Muscle layer of colon (tissue), 2 donors: ENCODE results near the gene PCDHA13.

Experiments used
- H3K27ac ChIP-seq: one replicate; pipeline ENCODE4 v1.7.0; 2013; ENCODE audit warnings: low read depth, mild to moderate bottlenecking, low read length, moderate library complexity
- H3K27me3 ChIP-seq, 2 donors: one replicate each; pipeline ENCODE4 v1.7.0; 2013; ENCODE audit warnings: low read length in 2 of 2, mild to moderate bottlenecking in 2 of 2; ENCODE audit not compliant: insufficient read depth in 2 of 2, control insufficient read depth in 1 of 2
- H3K36me3 ChIP-seq: one replicate; pipeline ENCODE4 v1.7.0; 2013; ENCODE audit warnings: mild to moderate bottlenecking, low read length; ENCODE audit not compliant: insufficient read depth
- H3K4me1 ChIP-seq: one replicate; pipeline ENCODE4 v1.7.0; 2013; ENCODE audit warnings: mild to moderate bottlenecking, low read length; ENCODE audit not compliant: insufficient read depth
- H3K4me3 ChIP-seq, 2 donors: one replicate each; pipeline ENCODE4 v1.7.0; 2013; ENCODE audit warnings: low read length in 2 of 2, low read depth in 1 of 2, mild to moderate bottlenecking in 1 of 2, moderate library complexity in 1 of 2
- H3K9ac ChIP-seq: one replicate; pipeline ENCODE4 v1.7.0; 2013; ENCODE audit warnings: low read length
- H3K9me3 ChIP-seq: one replicate; pipeline ENCODE4 v1.7.0; 2013; ENCODE audit warnings: mild to moderate bottlenecking, low read length
- donor health status: abdominal sarcoma.
- donor health status: Adenocarcinoma of cecum.

Gene PCDHA13

DNA sequence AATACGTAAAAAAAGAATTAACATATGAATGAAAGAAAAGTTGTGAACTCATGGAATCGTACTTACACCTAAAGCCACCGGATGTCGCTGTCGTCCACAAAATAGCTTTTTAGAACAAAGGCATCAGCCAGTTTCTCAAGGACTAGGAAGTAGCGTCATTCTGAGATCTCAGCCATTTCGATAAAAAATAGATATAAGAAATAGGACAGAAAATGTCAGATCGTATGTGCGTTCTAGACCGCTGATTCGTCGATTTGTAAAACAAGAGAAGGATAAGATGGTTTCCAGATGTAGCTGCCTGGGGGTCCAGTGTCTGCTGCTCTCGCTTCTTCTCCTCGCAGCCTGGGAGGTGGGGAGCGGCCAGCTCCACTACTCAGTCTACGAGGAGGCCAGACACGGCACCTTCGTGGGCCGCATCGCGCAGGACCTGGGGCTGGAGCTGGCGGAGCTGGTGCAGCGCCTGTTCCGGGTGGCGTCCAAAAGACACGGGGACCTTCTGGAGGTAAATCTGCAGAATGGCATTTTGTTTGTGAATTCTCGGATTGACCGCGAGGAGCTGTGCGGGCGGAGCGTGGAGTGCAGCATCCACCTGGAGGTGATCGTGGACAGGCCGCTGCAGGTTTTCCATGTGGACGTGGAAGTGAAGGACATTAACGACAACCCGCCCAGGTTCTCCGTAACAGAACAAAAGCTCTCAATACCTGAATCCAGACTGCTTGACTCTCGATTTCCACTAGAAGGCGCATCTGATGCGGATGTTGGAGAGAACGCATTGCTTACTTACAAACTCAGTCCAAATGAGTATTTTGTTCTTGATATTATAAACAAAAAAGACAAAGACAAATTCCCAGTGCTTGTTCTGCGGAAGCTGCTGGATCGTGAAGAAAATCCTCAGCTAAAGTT lies 25.9 kb upstream of the PCDHA13 start, which contains the start of gene PCDHA10:
PCDHA10 (plus strand) TSS at position 126 of the 903 bp plus-strand sequence; CDS start at position 278, 152 bp downstream.
- H3K4me3 ChIP-seq = no peak within 1 kb of the TSS
- H3K9me3 ChIP-seq = peaks cover 4% of the 10 kb centered on the region
- no peak within 1 kb of the TSS for H3K9ac ChIP-seq
- H3K36me3 ChIP-seq = no peaks in the 10 kb centered on the region
- H3K27me3 ChIP-seq = no peaks in the 10 kb centered on the region
- H3K27ac ChIP-seq = no peak within 1 kb of the TSS
- no peaks in the 10 kb centered on the region for H3K4me1 ChIP-seq

DNA sequence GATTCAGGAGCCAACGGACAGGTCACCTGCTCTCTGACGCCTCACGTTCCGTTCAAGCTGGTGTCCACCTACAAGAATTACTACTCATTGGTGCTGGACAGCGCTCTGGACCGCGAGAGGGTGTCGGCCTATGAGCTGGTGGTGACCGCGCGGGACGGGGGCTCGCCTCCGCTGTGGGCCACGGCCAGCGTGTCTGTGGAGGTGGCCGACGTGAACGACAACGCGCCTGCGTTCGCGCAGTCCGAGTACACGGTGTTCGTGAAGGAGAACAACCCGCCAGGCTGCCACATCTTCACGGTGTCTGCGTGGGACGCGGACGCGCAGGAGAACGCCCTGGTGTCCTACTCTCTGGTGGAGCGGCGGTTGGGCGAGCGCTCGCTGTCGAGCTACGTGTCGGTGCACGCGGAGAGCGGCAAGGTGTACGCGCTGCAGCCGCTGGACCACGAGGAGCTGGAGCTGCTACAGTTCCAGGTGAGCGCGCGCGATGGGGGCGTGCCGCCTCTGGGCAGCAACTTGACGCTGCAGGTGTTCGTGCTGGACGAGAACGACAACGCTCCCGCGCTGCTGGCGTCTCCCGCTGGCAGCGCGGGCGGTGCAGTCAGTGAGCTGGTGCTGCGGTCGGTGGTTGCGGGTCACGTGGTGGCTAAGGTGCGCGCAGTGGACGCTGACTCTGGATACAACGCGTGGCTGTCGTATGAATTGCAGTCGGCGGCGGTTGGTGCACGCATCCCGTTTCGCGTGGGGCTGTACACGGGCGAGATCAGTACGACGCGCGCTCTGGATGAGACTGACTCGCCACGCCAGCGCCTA lies 24.5 kb upstream of the PCDHA13 start:
- H3K4me1 ChIP-seq = no peaks in the 10 kb centered on the region
- no peak overlapping the region for H3K9ac ChIP-seq
- no peak overlapping the region for H3K4me3 ChIP-seq
- H3K27me3 ChIP-seq = no peaks in the 10 kb centered on the region
- peaks cover 4% of the 10 kb centered on the region for H3K9me3 ChIP-seq
- H3K36me3 ChIP-seq = no peaks in the 10 kb centered on the region
- no peak overlapping the region for H3K27ac ChIP-seq

DNA sequence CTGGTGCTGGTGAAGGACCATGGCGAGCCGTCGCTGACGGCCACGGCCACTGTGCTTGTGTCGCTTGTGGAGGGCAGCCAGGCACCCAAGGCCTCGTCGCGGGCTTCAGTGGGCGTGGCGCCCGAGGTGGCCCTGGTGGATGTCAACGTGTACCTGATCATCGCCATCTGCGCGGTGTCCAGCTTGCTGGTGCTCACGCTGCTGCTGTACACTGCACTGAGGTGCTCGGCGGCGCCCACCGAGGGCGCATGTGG lies 24.0 kb upstream of the PCDHA13 start:
- peaks cover 4% of the 10 kb centered on the region for H3K9me3 ChIP-seq

GRCh38 chr5:140862441-140863295 lies 19.3 kb upstream of the PCDHA13 start:
- no peaks in the 10 kb centered on the region for H3K36me3 ChIP-seq
- H3K4me1 ChIP-seq = no peaks in the 10 kb centered on the region
- peaks cover 4% of the 10 kb centered on the region for H3K9me3 ChIP-seq
- H3K27ac ChIP-seq = no peak overlapping the region
- no peak overlapping the region for H3K4me3 ChIP-seq
- no peak overlapping the region for H3K9ac ChIP-seq
- no peaks in the 10 kb centered on the region for H3K27me3 ChIP-seq

More for the DNA sequence above, 24.0 kb upstream of the PCDHA13 start:
- H3K27me3 ChIP-seq = no peaks in the 10 kb centered on the region
- H3K4me3 ChIP-seq = no peak overlapping the region
- H3K36me3 ChIP-seq = no peaks in the 10 kb centered on the region
- no peaks in the 10 kb centered on the region for H3K4me1 ChIP-seq
- H3K9ac ChIP-seq = no peak overlapping the region
- H3K27ac ChIP-seq = no peak overlapping the region

GRCh38 chr5:140868721-140869554 lies 13.0 kb upstream of the PCDHA13 start, which contains the start of gene PCDHA11:
TSS of gene PCDHA11 (plus strand) at chr5:140868957. CDS start at chr5:140869104, 147 bp downstream.
- no peaks in the 10 kb centered on the region for H3K9me3 ChIP-seq
- H3K4me1 ChIP-seq = no peaks in the 10 kb centered on the region
- no peaks in the 10 kb centered on the region for H3K36me3 ChIP-seq
- H3K4me3 ChIP-seq = no peak within 1 kb of the TSS
- H3K27ac ChIP-seq = no peak within 1 kb of the TSS
- peaks cover 0 to 7% of the 10 kb centered on the region in 2 donors for H3K27me3 ChIP-seq
- H3K9ac ChIP-seq = no peak within 1 kb of the TSS

- Histone ChIP-seq H3K4me1 (no peaks in the 10 kb centered on the region), H3K27ac (no peak overlapping the region), H3K4me3 (no peak overlapping the region), H3K27me3 (peaks cover 0 to 7% of the 10 kb centered on the region in 2 donors), H3K9ac (no peak overlapping the region), H3K9me3 (no peaks in the 10 kb centered on the region), H3K36me3 (no peaks in the 10 kb centered on the region)
Observed at GRCh38 chr5:140869555-140869886, 12.4 kb upstream of the PCDHA13 start.

- H3K4me3 ChIP-seq = no peak overlapping the region
- no peaks in the 10 kb centered on the region for H3K9me3 ChIP-seq
- H3K4me1 ChIP-seq = no peaks in the 10 kb centered on the region
- peaks cover 0 to 7% of the 10 kb centered on the region in 2 donors for H3K27me3 ChIP-seq
- no peaks in the 10 kb centered on the region for H3K36me3 ChIP-seq
- H3K27ac ChIP-seq = no peak overlapping the region
- H3K9ac ChIP-seq = no peak overlapping the region
Observed at GRCh38 chr5:140870221-140871201, 11.4 kb upstream of the PCDHA13 start.

- peaks cover 5% of the 10 kb centered on the region for H3K9me3 ChIP-seq
- H3K4me3 ChIP-seq = no peak within 1 kb of the TSS
Observed at GRCh38 chr5:140875085-140876065, 6.5 kb upstream of the PCDHA13 start, which contains the start of gene PCDHA12. TSS of gene PCDHA12 (plus strand) at chr5:140875308. CDS start at chr5:140875473, 165 bp downstream.

More at GRCh38 chr5:140875085-140876065, 6.5 kb upstream of the PCDHA13 start, which contains the start of gene PCDHA12:
- H3K27ac ChIP-seq = no peak within 1 kb of the TSS
- H3K4me1 ChIP-seq = no peaks in the 10 kb centered on the region
- no peaks in the 10 kb centered on the region for H3K36me3 ChIP-seq
- peaks cover 0 to 12% of the 10 kb centered on the region in 2 donors for H3K27me3 ChIP-seq
- no peak within 1 kb of the TSS for H3K9ac ChIP-seq
